GM19468 (cell line): ENCODE results near the gene PSMA8.
"Not testable (repeated sequence)": the region's sequence is repeated elsewhere in the genome, so short reads cannot be mapped to it uniquely, and the experiment has no call there.

Experiments
- ATAC-seq: cut with Tn5 transposase; IDR thresholded peaks from one replicate; pipeline ENCODE4 v1.9.1; 2021; ENCODE audit warnings: mild to moderate bottlenecking, moderate library complexity, moderate number of reproducible peaks; ENCODE audit not compliant: unreplicated experiment; ENCODE audit errors: extremely low read depth

Gene PSMA8

DNA sequence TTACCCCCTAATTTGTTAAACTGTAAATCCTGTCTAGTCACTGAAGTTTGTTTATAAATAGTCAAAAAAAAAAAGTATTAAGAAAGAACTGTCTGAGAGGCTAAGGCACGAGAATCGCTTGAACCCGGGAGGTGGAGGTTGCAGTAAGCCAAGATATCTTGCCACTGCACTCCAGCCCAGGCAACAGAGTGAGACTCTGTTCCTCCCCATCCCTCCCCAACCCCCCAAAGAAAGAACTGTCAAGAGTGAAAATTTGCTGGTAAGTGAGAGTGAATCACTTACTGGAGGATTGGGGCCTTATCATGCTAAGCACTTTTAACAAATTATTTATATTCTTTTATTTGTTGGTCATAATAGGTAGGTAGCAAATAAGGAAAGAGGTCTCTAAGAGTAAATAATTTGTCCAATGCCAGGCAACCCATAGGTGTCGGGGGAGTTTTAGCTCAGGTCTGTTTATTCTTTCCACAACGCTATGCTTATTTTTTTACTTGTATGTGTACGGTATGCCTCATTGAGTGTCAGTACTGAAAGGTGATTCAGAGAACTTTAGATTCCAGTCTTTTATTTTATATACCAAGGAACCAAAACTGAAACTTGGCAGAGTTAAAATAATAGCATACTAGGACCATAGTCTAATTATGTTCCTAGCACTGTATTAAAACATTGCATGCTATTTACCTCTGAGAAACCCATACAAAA lies 95.0 kb downstream of the PSMA8 start:
- ATAC-seq = no peak

DNA sequence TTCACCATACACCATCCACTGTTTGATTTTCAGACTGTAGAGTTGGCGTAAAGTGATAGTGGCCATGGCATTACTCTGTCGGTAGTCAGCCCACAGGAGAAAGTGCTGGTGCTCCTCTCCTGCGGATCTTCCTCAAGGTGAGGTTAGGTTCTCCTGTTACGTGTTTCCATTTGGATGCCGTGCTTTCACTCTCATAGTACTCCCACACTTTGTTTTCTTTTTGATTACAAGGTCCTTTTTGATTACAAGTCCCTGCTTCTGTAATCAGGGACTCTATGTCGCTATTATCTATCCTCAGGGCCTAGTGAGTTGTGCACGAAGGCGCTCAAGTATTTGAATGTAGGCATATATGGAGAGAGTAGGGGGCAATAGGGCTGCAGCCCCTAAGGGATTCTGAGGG lies 96.8 kb downstream of the PSMA8 start:
- no peak for ATAC-seq

DNA sequence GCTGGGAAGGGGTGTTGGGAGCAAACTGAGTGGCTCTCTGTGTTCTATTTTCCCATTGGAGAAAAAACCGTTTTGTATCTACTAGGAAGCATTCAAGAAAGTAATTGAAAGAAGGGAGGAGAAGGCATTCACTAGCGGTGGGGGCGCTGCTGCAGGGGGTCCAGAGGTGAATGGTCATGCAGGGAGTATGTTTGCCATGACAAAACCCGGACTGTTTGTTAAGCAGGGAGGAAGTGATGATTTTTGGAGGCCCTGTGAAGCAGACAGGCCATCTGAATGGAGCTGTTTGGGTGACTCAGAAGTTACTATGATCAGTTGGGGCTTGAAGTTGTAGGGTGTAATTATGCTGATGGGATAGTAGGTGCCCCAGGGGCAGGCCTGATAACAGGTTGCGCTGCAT lies 99.5 kb downstream of the PSMA8 start:
- ATAC-seq = no peak

DNA sequence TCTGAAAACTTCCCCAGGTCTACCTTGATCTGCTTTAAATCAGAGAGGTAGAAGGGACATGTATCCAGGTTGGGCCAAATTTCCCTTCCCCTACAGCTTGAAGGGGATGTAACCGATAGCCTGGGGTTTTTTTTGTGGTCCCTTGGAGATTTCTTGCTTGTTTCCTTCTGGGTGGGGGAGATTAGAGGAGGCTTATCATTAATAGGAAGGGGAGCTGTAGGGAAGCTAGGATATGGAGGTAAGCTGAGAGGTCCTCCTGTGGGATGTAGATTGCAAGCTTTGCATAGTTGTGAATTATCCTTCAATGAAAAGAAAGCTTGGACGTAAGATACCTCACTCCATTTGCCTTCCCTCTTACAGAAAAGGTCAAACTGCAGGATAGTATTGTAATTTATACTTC lies 103.7 kb downstream of the PSMA8 start:
- ATAC-seq = not testable (repeated sequence)

DNA sequence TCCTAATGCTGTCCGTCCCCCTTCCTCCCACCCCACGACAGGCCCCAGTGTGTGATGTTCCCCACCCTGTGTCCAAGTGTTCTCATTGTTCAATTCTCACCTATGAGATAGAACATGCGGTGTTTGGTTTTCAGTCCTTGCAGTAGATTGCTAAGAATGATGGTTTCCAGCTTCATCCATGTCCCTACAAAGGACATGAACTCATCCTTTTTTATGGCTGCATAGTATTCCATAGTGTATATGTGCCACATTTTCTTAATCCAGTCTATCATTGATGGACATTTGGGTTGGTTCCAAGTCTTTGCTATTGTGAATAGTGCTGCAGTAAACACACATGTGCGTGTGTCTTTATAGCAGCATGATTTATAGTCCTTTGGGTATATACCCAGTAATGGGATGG lies 105.0 kb downstream of the PSMA8 start:
- not testable (repeated sequence) for ATAC-seq

DNA sequence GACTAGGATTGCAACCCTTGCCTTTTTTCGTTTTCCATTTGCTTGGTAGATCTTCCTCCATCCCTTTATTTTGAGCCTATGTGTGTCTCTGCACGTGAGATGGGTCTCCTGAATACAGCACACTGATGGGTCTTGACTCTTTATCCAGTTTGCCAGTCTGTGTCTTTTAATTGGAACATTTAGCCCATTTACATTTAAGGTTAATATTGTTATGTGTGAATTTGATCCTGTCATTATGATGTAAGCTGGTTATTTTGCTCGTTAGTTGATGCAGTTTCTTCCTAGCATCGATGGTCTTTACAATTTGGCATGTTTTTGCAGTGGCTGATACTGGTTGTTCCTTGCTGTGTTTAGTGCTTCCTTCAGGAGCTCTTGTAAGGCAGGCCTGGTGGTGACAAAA lies 108.7 kb downstream of the PSMA8 start:
- not testable (repeated sequence) for ATAC-seq
